Smooth muscle cell (in vitro differentiated cells): ENCODE results near the gene GALNT10. TPM values are rescaled to one million over a fixed set of nuclear protein-coding genes. Genes with fewer than 3 reads are reported as not detected.

Experiments used
- DNase-seq: peaks from one replicate; lab custom pipeline; 2025; ENCODE audit not compliant: unreplicated experiment; lab: John Stamatoyannopoulos, UW
- H2AFZ ChIP-seq: fragments of 200-600 bp; sonication (generic); 2 replicates; pipeline ENCODE4 v1.6.0; 2016; ENCODE audit warnings: antibody characterized with exemption, low read depth, mild to moderate bottlenecking
- H3F3A ChIP-seq: fragments of 200-600 bp; sonication (generic); 2 replicates; pipeline ENCODE4 v1.6.0; 2017; ENCODE audit warnings: antibody characterized with exemption, low read depth
- H3K27ac ChIP-seq: fragments of 200-600 bp; sonication (generic); 2 replicates; pipeline ENCODE4 v1.5.1; 2016; ENCODE audit warnings: low read depth, mild to moderate bottlenecking
- H3K27me3 ChIP-seq: fragments of 200-600 bp; sonication (generic); 2 replicates; pipeline ENCODE4 v1.6.1; 2016; ENCODE audit warnings: low read depth, mild to moderate bottlenecking
- H3K36me3 ChIP-seq: fragments of 200-600 bp; sonication (generic); 2 replicates; pipeline ENCODE4 v1.5.1; 2016; ENCODE audit warnings: low read depth
- H3K4me1 ChIP-seq: fragments of 200-600 bp; sonication (generic); 2 replicates; pipeline ENCODE4 v1.5.1; 2016; ENCODE audit warnings: low read depth
- H3K4me2 ChIP-seq: fragments of 200-600 bp; sonication (generic); 2 replicates; pipeline ENCODE4 v1.6.0; 2016; ENCODE audit warnings: mild to moderate bottlenecking
- H3K4me3 ChIP-seq: fragments of 200-600 bp; sonication (generic); 2 replicates; pipeline ENCODE4 v1.5.1; 2016; ENCODE audit warnings: mild to moderate bottlenecking
- H3K79me2 ChIP-seq: fragments of 200-600 bp; sonication (generic); 2 replicates; pipeline ENCODE4 v1.6.0; 2016; ENCODE audit warnings: low read depth, mild to moderate bottlenecking
- H3K9ac ChIP-seq: fragments of 200-600 bp; sonication (generic); 2 replicates; pipeline ENCODE4 v1.6.0; 2016; ENCODE audit warnings: low read depth
- H3K9me3 ChIP-seq: fragments of 200-600 bp; sonication (generic); replicated peaks from 2 replicates; pipeline ENCODE4 v1.5.1; 2016; ENCODE audit warnings: low read depth
- H4K20me1 ChIP-seq: fragments of 200-600 bp; sonication (generic); 2 replicates; pipeline ENCODE4 v1.6.0; 2016; ENCODE audit warnings: low read depth
- CTCF ChIP-seq: fragments of 200-600 bp; sonication (generic); IDR thresholded peaks from 2 replicates; pipeline ENCODE4 v1.5.1; 2017; ENCODE audit warnings: borderline replicate concordance, mild to moderate bottlenecking, antibody characterized with exemption; ENCODE audit not compliant: insufficient read depth, poor library complexity, severe bottlenecking
- WGBS: methylation state at CpG from one replicate; pipeline ENCODE4 v1.1.7; 2016; ENCODE audit warnings: low lambda C conversion rate; 5-methylcytosine and 5-hydroxymethylcytosine counted together
- polyA plus RNA-seq: library from polyadenylated mRNA; unstranded; fragments of >200 nt; fragmentation: Nextera tagmentation; extraction: Ambion mirVana; gene quantifications from 2 replicates; pipeline ENCODE4 v1.2.1, GENCODE V29; 2016
- total RNA-seq: library from RNA; depleted of rRNA; stranded (reverse); fragments of >200 nt; gene quantifications from 2 replicates; pipeline ENCODE4 v1.2.3, GENCODE V29; 2014

Gene GALNT10
- total and polyA plus RNA-seq, 2 experiments from 2014 or later = 23.6 to 24.6 TPM

GRCh38 chr5:154215571-154216325 is 25.2 kb downstream of the GALNT10 start:
- TF ChIP-seq CTCF = no peak
- H3K9me3 ChIP-seq = no peaks in the 10 kb centered on the region
- no peaks in the 10 kb centered on the region for H3K79me2 ChIP-seq
- H3F3A ChIP-seq = peaks cover 15% of the 10 kb centered on the region
- peak overlapping the region; percentile 84 for H3K27ac ChIP-seq
- H3K4me1 ChIP-seq = peaks cover 13% of the 10 kb centered on the region
- no peak for DNase-seq
- H3K27me3 ChIP-seq = no peaks in the 10 kb centered on the region
- no peak overlapping the region for H2AFZ ChIP-seq
- 87% methylated on average over 2 of the region's 2 CpGs for WGBS
- no peak overlapping the region for H3K9ac ChIP-seq
- no peak overlapping the region for H3K4me3 ChIP-seq
- no peaks in the 10 kb centered on the region for H3K36me3 ChIP-seq
- H4K20me1 ChIP-seq = no peaks in the 10 kb centered on the region
- no peak overlapping the region for H3K4me2 ChIP-seq

DNA sequence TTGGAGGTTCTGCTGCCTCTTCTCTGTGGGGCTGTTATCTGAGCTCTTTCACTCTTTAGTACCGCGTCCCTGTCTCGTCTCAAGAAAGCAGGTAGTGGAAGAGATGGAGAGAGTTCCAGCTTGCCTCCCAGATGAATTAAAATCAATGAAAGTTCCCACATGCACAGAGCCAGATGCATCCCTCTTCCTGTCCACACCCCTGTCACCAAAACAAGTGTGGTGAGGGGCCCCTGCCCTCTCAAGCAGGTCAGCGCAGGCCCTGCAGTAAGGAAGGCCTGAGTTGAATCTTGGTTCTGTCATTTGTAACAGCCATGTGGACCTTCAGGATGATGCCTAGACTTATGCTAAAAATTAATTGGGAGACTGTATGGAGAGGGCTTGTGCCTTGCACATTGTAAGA is 26.9 kb downstream of the GALNT10 start:
- Histone ChIP-seq H3K9me3 (no peaks in the 10 kb centered on the region), H3K4me1 (peaks cover 26% of the 10 kb centered on the region), H3K4me3 (no peak overlapping the region), H2AFZ (no peak overlapping the region), H3K79me2 (no peaks in the 10 kb centered on the region), H3K4me2 (no peak overlapping the region), H3K27me3 (no peaks in the 10 kb centered on the region), H3K27ac (no peak overlapping the region), H3K36me3 (no peaks in the 10 kb centered on the region), H3F3A (peaks cover 18% of the 10 kb centered on the region), H4K20me1 (no peaks in the 10 kb centered on the region), H3K9ac (no peak overlapping the region)
- TF ChIP-seq CTCF = no peak
- 92% methylated on average over 4 of the region's 4 CpGs for WGBS
- no peak for DNase-seq

DNA sequence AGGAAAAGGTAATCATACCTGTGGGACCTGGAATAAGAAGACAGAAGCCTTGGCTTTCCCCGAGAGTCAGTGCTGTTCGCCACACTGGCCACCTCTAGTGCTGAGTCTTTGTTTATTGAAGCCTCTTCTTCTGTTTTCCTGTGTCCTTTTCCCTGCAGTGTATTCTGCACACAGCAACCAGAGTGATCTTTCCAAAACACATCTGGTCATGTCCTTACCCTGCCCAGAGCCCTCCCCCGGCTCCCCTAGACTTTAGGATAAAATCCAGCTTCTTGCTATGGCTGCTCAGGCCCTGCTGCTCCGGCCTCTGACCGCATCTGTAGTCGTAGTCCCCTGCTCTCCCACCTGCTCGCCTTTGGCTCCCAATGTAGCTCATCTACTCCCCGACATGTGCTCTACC is 28.3 kb downstream of the GALNT10 start:
- Histone ChIP-seq H3K9ac (no peak overlapping the region), H3K4me2 (no peak overlapping the region), H3K4me3 (no peak overlapping the region), H3K27me3 (no peaks in the 10 kb centered on the region), H3K27ac (no peak overlapping the region), H3K4me1 (peaks cover 26% of the 10 kb centered on the region), H3K79me2 (no peaks in the 10 kb centered on the region), H3F3A (peaks cover 28% of the 10 kb centered on the region), H3K9me3 (no peaks in the 10 kb centered on the region), H3K36me3 (no peaks in the 10 kb centered on the region), H2AFZ (no peak overlapping the region), H4K20me1 (no peaks in the 10 kb centered on the region)
- TF ChIP-seq CTCF = no peak
- 96% methylated on average over 8 of the region's 8 CpGs for WGBS
- no peak for DNase-seq

- H3K9me3 ChIP-seq = no peaks in the 10 kb centered on the region
- no peaks in the 10 kb centered on the region for H3K36me3 ChIP-seq
- no peak overlapping the region for H3K4me3 ChIP-seq
- H3K27me3 ChIP-seq = no peaks in the 10 kb centered on the region
- H3K79me2 ChIP-seq = no peaks in the 10 kb centered on the region
- H2AFZ ChIP-seq = no peak overlapping the region
- no peaks in the 10 kb centered on the region for H4K20me1 ChIP-seq
- H3K9ac ChIP-seq = peak overlapping the region; percentile 80
- H3K4me2 ChIP-seq = peak overlapping the region; percentile 54
- H3K4me1 ChIP-seq = peaks cover 19% of the 10 kb centered on the region
- no peak for TF ChIP-seq CTCF
- peak overlapping the region; percentile 91 for H3K27ac ChIP-seq
- H3F3A ChIP-seq = peaks cover 28% of the 10 kb centered on the region
- no peak for DNase-seq
Observed at GRCh38 chr5:154220625-154221024, 30.1 kb downstream of the GALNT10 start.
